Fibroblast of skin of abdomen (primary cell): ENCODE data around the gene MYO1A.

Source experiments
- DNase-seq: peaks from one replicate; pipeline ENCODE4 v3.0.0-alpha.2; 2013

The MYO1A gene

DNA sequence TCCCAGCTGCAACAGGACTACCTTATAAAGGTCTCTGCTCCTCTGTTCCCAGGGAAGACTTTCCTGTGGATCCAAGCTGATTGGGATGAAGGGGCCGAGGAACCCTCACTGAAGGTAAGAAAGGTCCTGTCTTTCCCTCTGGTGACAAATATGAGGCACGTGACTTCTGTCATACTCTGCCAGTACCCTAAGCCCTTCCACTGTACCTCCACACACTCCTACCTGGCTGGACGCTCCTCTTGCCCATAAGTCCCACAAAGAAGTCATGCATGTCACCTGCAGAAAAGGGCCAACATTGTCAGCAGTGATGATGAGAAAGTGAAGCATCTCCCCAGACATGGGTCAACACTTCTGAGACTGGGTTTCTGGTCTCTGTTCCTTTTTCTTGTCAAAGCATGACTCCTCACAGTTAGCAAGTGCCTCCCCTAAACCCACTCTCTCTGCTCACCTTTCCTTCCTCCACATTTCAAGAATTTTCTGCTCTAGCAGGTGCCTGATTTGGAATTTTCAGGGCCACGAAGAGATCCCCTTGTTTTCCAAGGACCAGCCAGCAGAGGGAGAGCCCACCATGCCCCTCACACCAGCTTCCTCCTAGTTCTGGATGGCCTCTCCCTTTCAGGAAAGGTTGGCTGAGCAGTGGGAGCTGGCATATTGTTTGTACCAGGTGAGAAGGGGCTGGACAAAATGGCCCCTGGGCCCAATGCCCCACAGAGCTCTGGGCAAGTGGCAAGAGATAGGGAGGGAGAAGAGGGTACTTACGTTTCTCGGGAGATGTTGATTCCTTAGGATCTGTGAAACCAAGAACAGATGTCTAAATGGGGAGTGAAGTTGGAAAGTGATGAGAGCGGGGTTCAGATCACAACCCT lies 37.1 kb downstream of the MYO1A start:
- DNase-seq, result no peak

DNA sequence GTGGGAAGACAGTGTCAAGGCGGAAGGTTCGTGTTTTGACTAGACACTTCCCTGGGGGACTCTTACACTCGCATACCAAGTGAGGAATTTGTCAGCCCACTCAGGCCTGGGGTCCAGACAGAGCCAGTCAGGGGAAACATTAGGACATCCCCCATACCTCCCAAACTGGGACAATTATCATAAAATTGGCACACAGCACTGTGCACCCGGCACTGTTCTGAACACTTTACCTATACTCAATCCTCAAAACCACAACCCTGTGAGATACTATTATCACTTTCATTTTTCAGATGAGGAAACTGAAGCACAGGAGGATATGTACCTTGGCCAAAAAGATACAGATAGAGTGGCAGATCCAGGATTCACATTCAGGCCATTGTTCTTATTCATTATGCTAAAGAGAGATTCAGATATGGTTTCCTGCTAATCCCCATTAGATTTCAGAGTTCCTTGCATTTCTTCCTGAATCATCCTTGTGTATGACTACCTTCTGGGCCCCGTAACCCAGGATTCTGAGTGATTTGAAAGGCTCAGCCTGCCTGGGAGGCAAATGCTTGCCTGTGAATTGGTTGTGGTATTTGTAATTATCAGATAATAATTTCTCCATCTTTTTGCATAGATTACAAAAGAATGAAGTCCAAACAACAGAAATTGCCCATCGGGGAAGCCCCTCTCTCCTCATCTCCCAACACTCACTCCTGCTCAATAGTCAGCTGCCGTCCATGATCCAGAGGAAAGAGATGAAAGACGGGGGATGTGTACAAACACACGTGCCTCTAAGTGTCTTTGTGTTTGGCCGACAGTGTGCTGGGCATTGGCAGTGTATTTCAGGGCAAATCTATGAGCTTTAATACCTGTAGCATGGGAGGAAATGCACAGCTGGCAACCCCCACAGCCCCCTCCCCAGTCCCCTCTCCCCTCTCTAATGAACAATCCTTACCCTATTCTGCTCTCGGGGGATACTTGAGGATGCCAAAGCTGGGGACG lies 38.2 kb downstream of the MYO1A start:
- no peak for DNase-seq

GRCh38 chr12:57010627-57011247 lies 39.2 kb downstream of the MYO1A start:
- DNase-seq, result no peak

DNA sequence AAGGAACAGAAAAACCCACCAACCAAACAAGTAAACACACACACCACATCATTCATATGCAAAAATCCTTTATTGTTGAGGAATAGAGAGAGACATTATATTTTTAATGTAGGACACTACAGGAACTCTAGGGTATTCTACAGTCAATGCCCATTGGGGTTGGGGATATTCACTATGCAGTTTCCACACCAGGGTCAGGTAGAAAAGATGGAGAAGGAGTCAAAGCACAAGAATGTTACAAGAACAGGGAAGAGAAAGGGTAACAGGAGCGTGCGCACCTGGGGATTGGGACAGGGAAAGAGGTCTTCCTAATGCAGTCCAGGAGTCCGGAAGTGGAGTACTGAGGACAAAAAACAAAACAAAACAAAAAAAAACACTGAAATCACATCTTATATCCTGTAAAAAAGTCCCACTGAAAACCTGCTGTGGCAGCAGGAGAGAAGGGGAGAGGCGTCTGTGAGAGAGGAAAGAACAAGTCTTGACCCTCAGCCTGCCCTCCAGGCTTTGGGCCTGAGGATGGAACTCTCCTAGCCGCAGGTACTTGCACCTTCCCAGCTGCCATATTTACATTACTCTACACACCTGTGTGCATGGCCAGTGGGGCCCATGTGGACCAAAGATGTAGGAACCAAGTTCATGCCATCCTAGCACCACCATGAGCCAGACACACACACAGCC lies 39.8 kb downstream of the MYO1A start:
- DNase-seq, result no peak

DNA sequence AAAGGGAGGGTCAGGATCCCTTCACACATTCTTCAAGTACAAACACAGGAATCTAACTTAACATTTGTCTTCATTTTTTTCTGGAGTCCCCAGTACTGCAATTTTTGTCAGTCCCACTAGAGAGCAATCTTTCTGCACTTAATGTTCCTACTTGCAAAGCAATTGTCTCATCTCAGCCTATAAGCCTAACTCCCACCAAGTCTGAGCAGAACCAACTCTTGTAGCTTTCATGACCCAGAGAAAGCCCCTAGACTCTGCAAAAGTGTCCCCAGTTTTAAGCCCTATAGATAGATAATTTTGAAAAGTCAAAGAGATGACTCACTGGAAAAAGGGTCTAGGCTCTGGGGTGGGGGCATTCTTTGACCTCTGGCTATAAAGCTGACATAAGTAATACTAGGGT lies 41.8 kb downstream of the MYO1A start:
- DNase-seq, result peak; percentile 60

GRCh38 chr12:57006809-57007475 lies 43.0 kb downstream of the MYO1A start:
- DNase-seq, result no peak

- peak; percentile 71 for DNase-seq
These were observed 43.7 kb downstream of the MYO1A start, which contains the start of gene ZBTB39 for GRCh38 chr12:57005980-57006808. Gene ZBTB39 (minus strand): TSS chr12:57006546. CDS start chr12:57004917, 1,629 bp downstream.

- no peak for DNase-seq
These were observed 45.3 kb downstream of the MYO1A start for GRCh38 chr12:57004651-57005050.

GRCh38 chr12:57003395-57003794 lies 46.5 kb downstream of the MYO1A start:
- DNase-seq, result no peak

DNA sequence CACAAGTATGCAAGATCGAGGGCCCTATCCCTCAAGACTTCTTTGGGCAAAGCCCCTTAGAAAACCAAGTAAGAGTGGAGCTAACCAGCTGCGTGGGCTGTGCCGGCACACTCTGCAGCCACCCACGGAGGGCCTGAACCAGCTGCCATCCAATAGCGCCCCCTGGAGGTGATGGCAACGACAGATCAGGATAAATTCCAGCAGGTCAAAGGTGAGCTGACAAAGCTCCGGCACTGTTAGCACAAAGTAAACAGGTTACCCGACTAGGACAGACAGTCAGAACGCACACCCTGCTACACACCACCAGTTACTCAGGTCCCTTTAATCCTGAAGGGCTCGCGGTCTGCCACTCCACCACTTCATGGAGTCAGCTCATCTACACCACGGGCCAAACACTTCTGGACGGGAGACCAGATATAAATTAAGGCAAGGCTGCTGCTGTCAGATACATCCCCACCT lies 48.5 kb downstream of the MYO1A start:
- peak; percentile 44 for DNase-seq

DNA sequence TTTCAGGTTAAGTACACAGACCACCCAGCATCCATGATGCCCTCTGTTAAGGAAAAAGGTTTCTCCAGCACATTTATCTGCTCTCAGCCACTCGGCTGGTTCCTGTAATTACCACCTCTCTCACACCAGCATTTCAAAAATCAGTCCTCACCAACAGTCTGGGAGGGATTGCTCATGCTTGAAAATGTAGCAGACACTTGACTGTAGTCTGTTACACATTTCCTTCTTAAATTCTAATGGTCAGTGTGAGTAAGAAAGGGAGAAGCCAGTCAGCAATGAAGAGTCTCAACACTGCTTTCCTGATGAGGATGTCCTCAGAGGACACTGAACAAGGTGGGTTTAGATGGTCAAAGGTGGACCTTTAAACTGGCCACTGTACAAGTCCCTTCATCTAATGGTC lies 49.5 kb downstream of the MYO1A start:
- DNase-seq, result no peak

- DNase-seq, result no peak
These were observed 50.5 kb downstream of the MYO1A start for GRCh38 chr12:56999456-56999855.

DNA sequence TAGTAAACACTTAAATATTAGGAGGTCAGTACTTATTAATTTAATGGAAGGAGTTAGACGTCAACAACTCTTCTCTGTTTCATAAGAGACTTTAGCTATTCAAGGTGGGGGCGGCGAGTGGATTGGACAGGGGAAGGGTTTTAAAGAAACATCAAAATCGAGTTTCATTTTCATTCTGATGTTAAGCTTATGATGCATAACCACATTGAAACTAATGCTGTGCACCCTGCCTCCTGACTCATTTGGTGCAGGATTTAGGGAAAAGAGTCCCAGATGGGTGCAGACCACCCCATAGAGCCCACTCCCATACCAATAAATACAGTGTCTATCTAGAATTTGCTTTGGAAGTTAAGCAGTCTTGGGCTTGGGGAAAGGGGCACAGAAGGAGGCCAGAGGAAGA lies 50.9 kb downstream of the MYO1A start:
- DNase-seq, result no peak

GRCh38 chr12:56998316-56998715 lies 51.6 kb downstream of the MYO1A start:
- DNase-seq, result no peak

GRCh38 chr12:56996793-56997545 lies 53.0 kb downstream of the MYO1A start:
- DNase-seq, result no peak

GRCh38 chr12:56995930-56996496 lies 53.9 kb downstream of the MYO1A start:
- DNase-seq, result no peak

DNA sequence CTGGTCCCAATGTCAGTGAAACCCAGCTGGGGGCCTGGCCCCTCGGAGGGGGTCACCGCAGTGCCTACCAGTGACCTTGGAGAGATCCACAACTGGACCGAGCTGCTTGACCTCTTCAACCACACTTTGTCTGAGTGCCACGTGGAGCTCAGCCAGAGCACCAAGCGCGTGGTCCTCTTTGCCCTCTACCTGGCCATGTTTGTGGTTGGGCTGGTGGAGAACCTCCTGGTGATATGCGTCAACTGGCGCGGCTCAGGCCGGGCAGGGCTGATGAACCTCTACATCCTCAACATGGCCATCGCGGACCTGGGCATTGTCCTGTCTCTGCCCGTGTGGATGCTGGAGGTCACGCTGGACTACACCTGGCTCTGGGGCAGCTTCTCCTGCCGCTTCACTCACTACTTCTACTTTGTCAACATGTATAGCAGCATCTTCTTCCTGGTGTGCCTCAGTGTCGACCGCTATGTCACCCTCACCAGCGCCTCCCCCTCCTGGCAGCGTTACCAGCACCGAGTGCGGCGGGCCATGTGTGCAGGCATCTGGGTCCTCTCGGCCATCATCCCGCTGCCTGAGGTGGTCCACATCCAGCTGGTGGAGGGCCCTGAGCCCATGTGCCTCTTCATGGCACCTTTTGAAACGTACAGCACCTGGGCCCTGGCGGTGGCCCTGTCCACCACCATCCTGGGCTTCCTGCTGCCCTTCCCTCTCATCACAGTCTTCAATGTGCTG lies 54.6 kb downstream of the MYO1A start:
- no peak for DNase-seq

DNA sequence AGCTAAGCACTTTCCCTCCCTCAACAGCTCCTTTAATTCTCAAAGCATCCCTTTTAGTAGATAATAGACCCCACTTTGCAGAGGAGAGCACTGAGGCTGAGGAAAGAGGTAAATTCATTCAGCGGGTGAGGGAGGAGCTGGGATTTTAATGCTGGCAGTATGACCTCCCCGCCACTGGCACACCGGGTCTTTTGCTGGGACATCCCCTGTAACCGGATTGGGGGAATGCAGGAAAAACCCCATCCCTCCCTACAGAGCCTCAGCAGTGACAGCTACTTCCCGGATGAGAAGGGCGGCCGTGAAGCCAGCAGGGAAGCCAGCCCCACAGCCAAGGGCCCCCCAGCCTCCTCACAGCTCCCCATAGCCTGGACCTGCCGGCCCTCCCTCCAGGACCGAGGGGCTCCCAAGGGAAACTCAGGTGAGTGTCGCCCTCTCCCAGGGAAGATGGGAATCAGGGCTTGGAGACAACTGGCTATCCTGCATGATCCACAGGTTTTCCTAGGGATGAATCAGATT lies 55.6 kb downstream of the MYO1A start:
- DNase-seq, result no peak

- no peak for DNase-seq
These were observed 56.6 kb downstream of the MYO1A start for GRCh38 chr12:56993346-56993745.
